HCT116 (cell line): ENCODE results near the gene TNRC18. TPM values are rescaled to one million over a fixed set of nuclear protein-coding genes. Genes with fewer than 3 reads are reported as not detected.

ENCODE experiments used
- ATAC-seq: fragments of 200-7000 bp; cut with Tn5 transposase; 2 replicates; pipeline ENCODE4 v1.9.1; 2020; ENCODE audit warnings: mild to moderate bottlenecking, moderate library complexity
- BruUV-seq: library from RNA; stranded (reverse); fragments of 400-500 nt; replicated peaks from 2 replicates; lab custom pipeline; 2021; lab: Mats Ljungman, UMichigan
- CTCF ChIA-PET: fragments of 300-600 bp; sonication (Branson Sonifier 250); formaldehyde crosslinking; loops from one replicate; lab custom pipeline; 2021; ENCODE audit warnings: antibody characterized with exemption; lab: Charles Lee
- POLR2A ChIA-PET: fragments of 300-600, 350-600 bp; sonication (Branson Sonifier 250); formaldehyde crosslinking; loops from one replicate; lab custom pipeline; 2021; ENCODE audit warnings: antibody characterized with exemption; lab: Charles Lee
- RAD21 ChIA-PET, 2 experiments: fragments of 300-600 bp; sonication (Branson Sonifier 250); formaldehyde crosslinking; loops; one replicate each; lab custom pipeline; 2023; ENCODE audit warnings: low total read pairs in 2 of 2; ENCODE audit not compliant: uncharacterized antibody in 2 of 2, unreplicated experiment in 2 of 2, low non-redundant PET in 1 of 2; lab: Charles Lee
- DNase-seq: peaks from one replicate; pipeline ENCODE4 v3.0.0-alpha.2; 2010; ENCODE audit warnings: low read depth, low spot score
- H2AFZ ChIP-seq: fragments of 200-600 bp; shearing (Covaris generic), sonication (generic); 2 replicates; pipeline ENCODE4 v1.6.1; 2017; ENCODE audit warnings: low read depth, mixed run types, mixed read lengths, antibody characterized with exemption, low read length; ENCODE audit not compliant: poor library complexity, severe bottlenecking
- H3K27ac ChIP-seq: 2 replicates; pipeline ENCODE4 v1.5.1; 2012; ENCODE audit warnings: low read depth, low read length
- H3K27me3 ChIP-seq: fragments of 200-600 bp; sonication (generic); 2 replicates; pipeline ENCODE4 v1.6.1; 2016; ENCODE audit warnings: mixed run types, low read length, mixed read lengths; ENCODE audit not compliant: insufficient read depth
- H3K36me3 ChIP-seq, 2 experiments: fragments of 200-500 bp in 1 of 2; fragments of 200-600 bp in 1 of 2; sonication (Bioruptor generic) in 1 of 2; sonication (generic) in 1 of 2; 2 replicates each; pipeline versions ENCODE4 v1.5.1 to v1.6.1; 2014 to 2016; ENCODE audit warnings: low read length in 2 of 2, inconsistent platforms in 1 of 2, mixed read lengths in 1 of 2, mixed run types in 1 of 2; ENCODE audit not compliant: insufficient read depth in 2 of 2, control insufficient read depth in 1 of 2
- H3K4me1 ChIP-seq, 2 experiments: fragments of 200-600 bp in 1 of 2; sonication (generic) in 1 of 2; 2 replicates each; pipeline versions ENCODE4 v1.5.1 to v1.6.1; 2012 to 2017; ENCODE audit warnings: low read length in 2 of 2, inconsistent platforms in 1 of 2, mild to moderate bottlenecking in 1 of 2, mixed read lengths in 1 of 2, mixed run types in 1 of 2, moderate library complexity in 1 of 2; ENCODE audit not compliant: insufficient read depth in 2 of 2, control insufficient read depth in 1 of 2
- H3K4me2 ChIP-seq: fragments of 200-600 bp; sonication (generic); 2 replicates; pipeline ENCODE4 v1.6.1; 2017; ENCODE audit warnings: mixed run types, low read length, mixed read lengths
- H3K4me3 ChIP-seq, 2 experiments: fragments of 200-600 bp in 1 of 2; sonication (generic) in 1 of 2; replicated peaks in 1 of 2; 2 replicates each; pipeline ENCODE4 v1.5.1; 2011 to 2016; ENCODE audit warnings: low read length in 2 of 2, control low read depth in 1 of 2, low read depth in 1 of 2, mild to moderate bottlenecking in 1 of 2, mixed read lengths in 1 of 2, mixed run types in 1 of 2
- H3K79me2 ChIP-seq: fragments of 200-600 bp; sonication (generic); 2 replicates; pipeline ENCODE4 v1.6.1; 2017; ENCODE audit warnings: mild to moderate bottlenecking, mixed run types, low read length, moderate library complexity, mixed read lengths; ENCODE audit not compliant: insufficient read depth
- H3K9ac ChIP-seq: fragments of 200-600 bp; sonication (generic); 2 replicates; pipeline ENCODE4 v1.6.1; 2016; ENCODE audit warnings: low read length, mixed read lengths
- H3K9me2 ChIP-seq: fragments of 200-600 bp; sonication (generic), shearing (Covaris generic); 2 replicates; pipeline ENCODE4 v1.6.1; 2017; ENCODE audit warnings: mixed run types, mild to moderate bottlenecking, moderate library complexity; ENCODE audit not compliant: insufficient read depth
- H3K9me3 ChIP-seq, 2 experiments: fragments of 200-500 bp in 1 of 2; fragments of 200-600 bp in 1 of 2; sonication (Bioruptor generic) in 1 of 2; sonication (generic) in 1 of 2; 2 replicates each; pipeline ENCODE4 v1.6.1; 2014 to 2017; ENCODE audit warnings: low read length in 2 of 2, mixed read lengths in 2 of 2, inconsistent platforms in 1 of 2, low read depth in 1 of 2, mild to moderate bottlenecking in 1 of 2, mixed run types in 1 of 2, moderate library complexity in 1 of 2; ENCODE audit not compliant: control insufficient read depth in 1 of 2, insufficient read depth in 1 of 2
- H4K20me1 ChIP-seq: fragments of 200-600 bp; sonication (generic), shearing (Covaris generic); 2 replicates; pipeline ENCODE4 v1.6.1; 2017; ENCODE audit warnings: mixed run types, mild to moderate bottlenecking, moderate library complexity; ENCODE audit not compliant: insufficient read depth
- CTCF ChIP-seq, 3 experiments: fragments of 200-600 bp in 1 of 3; sonication (generic) in 1 of 3; IDR thresholded peaks in 2 of 3; conservative IDR thresholded peaks in 1 of 3; 2 replicates each; pipeline ENCODE4 v1.5.1; 2012 to 2017; ENCODE audit warnings: low read depth in 2 of 3, low read length in 2 of 3, antibody characterized with exemption in 1 of 3, borderline replicate concordance in 1 of 3, control low read depth in 1 of 3, mild to moderate bottlenecking in 1 of 3, mixed read lengths in 1 of 3, mixed run types in 1 of 3, moderate library complexity in 1 of 3; ENCODE audit not compliant: insufficient read depth in 1 of 3
- ELF1 ChIP-seq: IDR thresholded peaks from 2 replicates; pipeline ENCODE4 v1.6.1; 2012; ENCODE audit warnings: low read depth, borderline replicate concordance
- MAX ChIP-seq: IDR thresholded peaks from 2 replicates; pipeline ENCODE4 v1.6.1; 2012
- POLR2A ChIP-seq: IDR thresholded peaks from 2 replicates; pipeline ENCODE4 v1.7.0; 2011; ENCODE audit warnings: borderline replicate concordance; ENCODE audit not compliant: insufficient read depth, insufficient read length; ENCODE audit errors: extremely low read depth
- ZBTB33 ChIP-seq: IDR thresholded peaks from 2 replicates; pipeline ENCODE4 v1.6.1; 2011; ENCODE audit warnings: mild to moderate bottlenecking, low read length, moderate library complexity; ENCODE audit not compliant: insufficient replicate concordance; ENCODE audit errors: extremely low read depth
- intact Hi-C: fragments of 100-400 bp; cut with micrococcal nuclease; formaldehyde crosslinking; loops from 2 replicates; pipeline ENCODE4 v1.10.0; 2022
- total RNA-seq: library from RNA; stranded (reverse); gene quantifications from one replicate; pipeline ENCODE4 v1.2.1, GENCODE V29; 2021; ENCODE audit not compliant: unreplicated experiment

Gene TNRC18
- total RNA-seq, 1 experiment from 2014 or later: 101 TPM

- ATAC-seq (no peak), DNase-seq (no peak)
- ChIA-PET CTCF (no interaction called here), POLR2A (no interaction called here), RAD21 (no interaction called here)
- H3K27me3 ChIP-seq: no peaks in the 10 kb centered on the region
- H3K9me2 ChIP-seq: no peaks in the 10 kb centered on the region
- peaks cover 53% of the 10 kb centered on the region for H3K79me2 ChIP-seq
- no peaks in the 10 kb centered on the region for H3K9me3 ChIP-seq
- no peak overlapping the region for H2AFZ ChIP-seq
- H3K9ac ChIP-seq: no peak overlapping the region
- intact Hi-C loops: no loop called here
- H3K27ac ChIP-seq: no peak overlapping the region
- no peak overlapping the region for H3K4me2 ChIP-seq
- H3K4me1 ChIP-seq: peaks cover 37 to 39% of the 10 kb centered on the region in 2 experiments
- no peaks in the 10 kb centered on the region for H3K36me3 ChIP-seq
- no peaks in the 10 kb centered on the region for H4K20me1 ChIP-seq
- TF ChIP-seq ZBTB33: no peak
- TF ChIP-seq POLR2A: no peak
- TF ChIP-seq CTCF (IDR thresholded peaks at IDR 0.05 in 2 of 3, conservative IDR thresholded peaks at IDR 0.05 in 1 of 3; ENCODE audit: borderline replicate concordance in 1 of 3, insufficient read depth in 1 of 3, low read depth in 2 of 3, low read length in 2 of 3): no peak
- no peak for TF ChIP-seq MAX
- no peak for TF ChIP-seq ELF1
- BruUV-seq: no TSS peak
- no peak overlapping the region for H3K4me3 ChIP-seq
Observed at GRCh38 chr7:5403442-5403841, 20.2 kb downstream of the TNRC18 start.
